BLaER1 treated with 17β-estradiol and CSF1 and Interleukin-3, amounts not matched to agents 10 nM and 100 nM (cell line): ENCODE measurements around the gene GATAD2B.

Experiments used
- H3K27ac ChIP-seq, 11 experiments: shearing (Covaris generic); formaldehyde crosslinking; 2 replicates each; pipeline ENCODE4 v1.8.1; 2022
- H3K27me3 ChIP-seq, 11 experiments: shearing (Covaris generic); formaldehyde crosslinking; 2 replicates each; pipeline ENCODE4 v1.8.1; 2022
- H3K36me3 ChIP-seq, 11 experiments: shearing (Covaris generic); formaldehyde crosslinking; 2 replicates each; pipeline ENCODE4 v1.8.1; 2022
- H3K4me1 ChIP-seq, 10 experiments: shearing (Covaris generic); formaldehyde crosslinking; 2 replicates each; pipeline ENCODE4 v1.8.1; 2022
- H3K4me2 ChIP-seq, 11 experiments: shearing (Covaris generic); formaldehyde crosslinking; 2 replicates each; pipeline ENCODE4 v1.8.1; 2022
- H3K4me3 ChIP-seq, 10 experiments: shearing (Covaris generic); formaldehyde crosslinking; 2 replicates each; pipeline ENCODE4 v1.8.1; 2022
- H3K9ac ChIP-seq, 11 experiments: shearing (Covaris generic); formaldehyde crosslinking; 2 replicates each; pipeline ENCODE4 v1.8.1; 2022
- H3K9me3 ChIP-seq, 11 experiments: shearing (Covaris generic); formaldehyde crosslinking; replicated peaks in 1 of 11; 2 replicates each; pipeline ENCODE4 v1.8.1; 2022
- H4K20me1 ChIP-seq, 11 experiments: shearing (Covaris generic); formaldehyde crosslinking; 2 replicates each; pipeline ENCODE4 v1.8.1; 2022
- Cebpa-rat ChIP-seq, 11 experiments: shearing (Covaris generic); IDR thresholded peaks; 2 replicates each; pipeline ENCODE4 v1.8.1; 2022

GATAD2B gene

DNA sequence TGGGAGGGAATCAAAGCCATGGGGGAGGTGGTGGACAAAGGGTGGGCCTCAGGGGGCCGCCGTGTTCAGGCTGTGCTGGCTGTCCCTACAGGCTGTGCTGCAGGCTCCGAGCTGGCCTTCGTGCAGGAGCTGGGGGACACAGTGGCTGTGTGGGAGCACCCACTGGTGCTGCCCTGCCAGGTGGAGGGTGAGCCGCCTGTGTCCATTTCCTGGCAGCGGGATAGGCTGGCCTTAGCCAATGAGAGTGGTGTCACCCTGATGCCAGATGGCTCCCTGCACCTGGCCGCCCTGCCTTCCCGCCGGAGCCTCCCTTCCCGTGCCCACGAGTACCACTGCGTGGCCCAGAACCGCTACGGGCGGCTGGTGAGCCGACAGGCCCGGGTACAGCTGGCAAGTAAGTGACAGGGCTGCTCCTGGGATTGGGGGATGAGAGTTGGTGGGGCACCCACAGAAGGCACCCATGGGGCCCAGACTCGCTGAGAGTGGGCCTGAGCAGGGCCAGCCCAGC is 127.4 kb downstream of the GATAD2B start:
- TF ChIP-seq Cebpa-rat (IDR thresholded peaks at IDR 0.05): no peak
- Histone ChIP-seq H3K27me3 (no peaks in the 10 kb centered on the region), H3K4me1 (peaks cover 53 to 82% (median 74%) of the 10 kb centered on the region in 10 experiments), H3K4me2 (peak overlapping the region; percentile 18 to 94 (median 62)), H3K9me3 (no peaks in the 10 kb centered on the region), H4K20me1 (no peaks in the 10 kb centered on the region), H3K27ac (peak overlapping the region; percentile 6 to 99 (median 95); a peak in 19 of 22 replicates), H3K36me3 (peaks cover 0 to 12% (median 0%) of the 10 kb centered on the region in 11 experiments; a peak in 5 of 22 replicates), H3K4me3 (no peak overlapping the region), H3K9ac (peak overlapping the region; percentile 22 to 85 (median 49); a peak in 17 of 22 replicates)

DNA sequence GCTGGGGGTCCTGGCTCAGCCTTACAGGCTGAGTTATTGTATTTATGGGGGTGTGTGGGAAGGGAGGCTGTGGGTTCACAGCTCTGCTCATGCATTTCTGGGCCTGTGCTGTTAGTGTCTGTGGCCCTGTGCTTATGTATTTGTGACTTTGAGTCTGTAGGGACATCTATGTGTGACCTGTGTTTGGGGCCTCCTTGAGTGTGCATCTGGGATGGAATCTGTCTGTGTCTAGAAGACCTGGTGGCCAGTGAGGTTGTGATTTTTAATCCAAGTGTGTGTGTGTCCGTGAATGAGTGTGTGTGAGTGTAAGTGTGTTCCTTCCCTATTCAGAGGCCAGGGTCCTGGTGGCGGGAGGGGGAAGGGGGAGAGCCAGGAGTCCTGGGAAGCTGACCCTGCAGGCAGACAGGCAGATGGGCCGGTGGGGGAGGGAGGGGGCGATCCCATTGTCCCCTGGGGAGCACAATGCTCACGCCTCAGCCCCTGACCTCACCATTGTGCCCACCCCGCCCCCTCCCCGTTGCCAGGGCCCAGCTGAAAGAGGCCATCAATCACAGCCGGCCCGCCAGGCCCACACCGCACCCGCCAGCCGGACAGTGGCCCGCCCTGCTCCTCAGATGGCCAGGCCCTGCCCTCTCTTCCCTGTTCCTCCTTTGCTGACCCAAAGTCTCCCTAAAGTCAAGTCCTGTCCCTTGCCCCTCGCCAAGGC is 128.0 kb downstream of the GATAD2B start:
- H3K27ac ChIP-seq: peak overlapping the region; percentile 11 to 99 (median 95); a peak in 20 of 22 replicates
- H3K9ac ChIP-seq: peak overlapping the region; percentile 30 to 85 (median 49); a peak in 18 of 22 replicates
- peak overlapping the region; percentile 18 to 94 (median 62) for H3K4me2 ChIP-seq

DNA sequence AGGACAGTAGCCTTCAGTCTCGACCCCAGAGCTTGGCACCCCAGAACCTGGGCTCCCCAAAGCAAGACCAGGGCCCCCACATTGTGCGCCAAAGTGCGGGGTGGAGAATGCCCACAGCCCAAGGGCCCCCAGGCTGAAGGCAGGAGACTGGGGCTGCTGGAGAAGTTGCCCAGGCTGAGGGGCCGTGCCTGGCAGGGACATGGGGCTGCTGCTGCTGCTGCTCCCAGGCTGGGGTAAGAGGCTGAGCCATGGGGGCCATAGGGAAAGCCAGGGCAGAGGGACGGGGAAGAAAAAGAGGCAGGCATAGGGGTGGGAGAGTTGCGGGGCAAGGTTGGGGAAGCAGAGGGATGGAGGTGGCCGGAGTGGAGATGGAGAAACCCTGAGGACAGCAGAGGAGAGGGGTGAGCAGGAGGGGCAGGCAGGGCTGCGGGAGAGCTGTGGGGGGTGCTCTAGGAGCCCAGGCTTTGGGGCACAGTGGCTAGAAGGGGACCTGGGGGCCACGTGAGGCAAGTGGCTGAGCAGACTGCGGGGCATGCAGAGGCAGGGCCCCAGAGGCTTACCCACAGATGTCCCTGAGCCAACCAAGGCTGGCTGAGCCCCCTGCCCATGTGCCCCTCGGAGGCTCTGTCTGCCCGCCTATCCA is 128.7 kb downstream of the GATAD2B start:
- no peaks in the 10 kb centered on the region for H3K36me3 ChIP-seq
- H3K9ac ChIP-seq: peak overlapping the region; percentile 30 to 85 (median 49); a peak in 18 of 22 replicates
- H3K9me3 ChIP-seq: no peaks in the 10 kb centered on the region
- H3K4me3 ChIP-seq: no peak overlapping the region
- H3K27me3 ChIP-seq: no peaks in the 10 kb centered on the region
- TF ChIP-seq Cebpa-rat (IDR thresholded peaks at IDR 0.05): no peak
- H3K4me2 ChIP-seq: peak overlapping the region; percentile 18 to 94 (median 62); a peak in 19 of 22 replicates
- peaks cover 66 to 93% (median 87%) of the 10 kb centered on the region in 10 experiments for H3K4me1 ChIP-seq
- H3K27ac ChIP-seq: peak overlapping the region; percentile 11 to 99 (median 95); a peak in 20 of 22 replicates
- no peaks in the 10 kb centered on the region for H4K20me1 ChIP-seq

More for the DNA sequence above, 128.0 kb downstream of the GATAD2B start:
- H3K9me3 ChIP-seq: no peaks in the 10 kb centered on the region
- no peaks in the 10 kb centered on the region for H4K20me1 ChIP-seq
- TF ChIP-seq Cebpa-rat (IDR thresholded peaks at IDR 0.05): no peak
- H3K4me3 ChIP-seq: no peak overlapping the region
- H3K4me1 ChIP-seq: peaks cover 59 to 88% (median 80%) of the 10 kb centered on the region in 10 experiments
- peaks cover 0 to 6% (median 0%) of the 10 kb centered on the region in 11 experiments; a peak in 5 of 22 replicates for H3K36me3 ChIP-seq
- H3K27me3 ChIP-seq: no peaks in the 10 kb centered on the region

DNA sequence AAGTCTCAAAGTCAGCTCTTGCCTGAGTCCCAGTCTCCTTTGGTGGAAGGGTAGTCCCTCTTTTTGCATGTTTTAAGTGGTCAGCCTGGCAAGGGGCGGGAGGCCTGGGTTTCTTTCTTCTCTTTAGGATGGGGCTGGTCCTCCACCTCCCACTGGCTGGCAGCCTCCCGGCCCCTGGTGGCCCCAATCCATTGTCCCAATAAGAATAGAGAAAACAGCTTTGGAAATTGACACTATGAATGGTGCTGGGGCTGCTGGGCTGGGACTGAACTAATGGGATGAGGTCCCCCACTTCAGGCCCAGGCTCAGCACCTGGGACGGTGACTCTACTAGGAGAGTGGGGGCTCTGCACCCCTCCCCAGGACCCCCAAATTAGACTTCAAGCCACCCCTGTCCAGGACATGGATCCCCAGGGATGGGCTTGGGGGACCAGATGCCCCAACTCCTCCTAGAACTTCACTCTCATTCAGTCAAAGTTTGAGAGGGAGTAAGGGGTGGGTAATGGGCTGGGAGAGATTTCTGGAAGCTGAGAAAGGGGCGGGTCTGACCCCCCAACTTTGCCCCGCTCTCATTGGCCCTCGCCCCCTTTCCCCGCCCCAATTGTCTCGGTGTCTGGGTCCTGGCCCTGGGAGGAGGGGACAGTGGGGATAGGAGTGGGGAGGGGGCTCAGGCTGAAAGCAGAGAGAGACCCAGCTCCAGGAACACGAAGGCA is 129.4 kb downstream of the GATAD2B start:
- H3K4me1 ChIP-seq: peaks cover 72 to 97% (median 93%) of the 10 kb centered on the region in 10 experiments
- no peaks in the 10 kb centered on the region for H3K27me3 ChIP-seq

DNA sequence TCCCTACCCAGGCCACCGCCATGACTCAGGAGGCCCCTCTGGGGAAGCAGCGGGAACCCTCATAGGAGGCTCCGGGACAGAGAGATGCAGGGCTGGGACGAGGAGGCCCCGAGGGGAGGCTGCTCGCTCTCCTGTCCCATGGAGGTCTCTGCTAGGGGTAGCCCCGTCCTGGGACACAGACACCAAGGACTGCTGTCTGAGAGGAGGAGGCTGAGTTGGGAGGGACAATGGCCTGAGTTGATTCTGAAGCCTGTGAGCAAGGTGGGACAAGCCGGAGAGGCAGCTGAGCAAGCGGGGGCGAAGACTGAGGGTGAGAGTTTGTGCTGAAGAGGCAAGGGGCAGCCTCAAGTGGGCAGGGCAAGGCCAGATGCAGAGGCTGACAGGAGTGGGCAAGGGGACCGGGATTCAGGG is 130.1 kb downstream of the GATAD2B start:
- Histone ChIP-seq H3K4me2 (peak overlapping the region; percentile 60 to 94 (median 75); a peak in 20 of 22 replicates), H3K27me3 (no peaks in the 10 kb centered on the region), H3K9me3 (no peaks in the 10 kb centered on the region), H3K4me3 (no peak overlapping the region; a peak in 1 of 20 replicates), H3K4me1 (peaks cover 76 to 97% (median 91%) of the 10 kb centered on the region in 10 experiments), H3K9ac (peak overlapping the region in 9 of 11 experiments; percentile 44 to 86 (median 73); a peak in 13 of 22 replicates), H4K20me1 (no peaks in the 10 kb centered on the region), H3K27ac (peak overlapping the region in 10 of 11 experiments; percentile 90 to 99 (median 95); a peak in 19 of 22 replicates), H3K36me3 (no peaks in the 10 kb centered on the region)
- no peak for TF ChIP-seq Cebpa-rat (IDR thresholded peaks at IDR 0.05)

More for the DNA sequence above, 129.4 kb downstream of the GATAD2B start:
- H3K4me3 ChIP-seq: no peak overlapping the region
- no peaks in the 10 kb centered on the region for H3K9me3 ChIP-seq
- H3K36me3 ChIP-seq: no peaks in the 10 kb centered on the region
- H4K20me1 ChIP-seq: no peaks in the 10 kb centered on the region
- no peak for TF ChIP-seq Cebpa-rat (IDR thresholded peaks at IDR 0.05)
- H3K27ac ChIP-seq: peak overlapping the region in 10 of 11 experiments; percentile 90 to 99 (median 95); a peak in 19 of 22 replicates
- H3K4me2 ChIP-seq: peak overlapping the region in 10 of 11 experiments; percentile 60 to 94 (median 77); a peak in 19 of 22 replicates
- H3K9ac ChIP-seq: peak overlapping the region in 7 of 11 experiments; percentile 44 to 86 (median 75); a peak in 11 of 22 replicates

DNA sequence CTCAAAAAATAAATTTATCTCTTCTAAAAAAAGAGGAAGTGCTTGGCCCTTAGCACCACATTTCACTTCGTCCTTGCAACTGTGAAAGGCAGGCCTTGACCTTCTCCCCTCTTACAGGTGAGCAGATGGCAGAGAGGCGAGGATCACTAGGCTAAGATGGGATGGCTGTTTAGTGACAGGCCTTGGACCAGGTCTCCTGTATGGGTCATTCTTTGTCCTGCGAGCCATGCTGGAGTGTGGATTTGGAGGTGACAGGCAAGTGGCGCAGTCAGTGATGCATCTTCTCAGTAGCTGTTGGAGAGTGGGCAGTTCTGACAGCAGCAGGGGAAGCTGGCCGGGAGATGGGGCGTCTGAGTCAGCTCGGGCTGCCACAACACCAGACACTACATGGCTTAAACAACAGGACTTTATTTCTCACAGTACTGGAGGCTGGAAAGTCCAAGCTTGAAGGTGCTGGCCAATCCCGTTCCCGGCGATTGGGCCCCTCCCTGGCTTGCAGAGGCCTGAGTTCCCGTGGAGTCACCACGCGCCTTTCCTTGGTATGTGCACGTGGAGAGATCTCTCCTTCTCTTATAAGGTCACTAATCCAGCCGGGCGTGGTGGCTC is 131.0 kb downstream of the GATAD2B start:
- H3K4me3 ChIP-seq: peak overlapping the region in 2 of 10 experiments; percentile 16 to 24; a peak in 3 of 20 replicates
- H3K9me3 ChIP-seq: no peaks in the 10 kb centered on the region
- H4K20me1 ChIP-seq: no peaks in the 10 kb centered on the region
- H3K4me2 ChIP-seq: peak overlapping the region; percentile 60 to 94 (median 75)
- no peaks in the 10 kb centered on the region for H3K36me3 ChIP-seq
- peak overlapping the region; percentile 57 to 86 (median 72); a peak in 21 of 22 replicates for H3K9ac ChIP-seq
- H3K4me1 ChIP-seq: peaks cover 72 to 97% (median 94%) of the 10 kb centered on the region in 10 experiments
- peak overlapping the region; percentile 66 to 99 (median 95); a peak in 21 of 22 replicates for H3K27ac ChIP-seq
- no peaks in the 10 kb centered on the region for H3K27me3 ChIP-seq
- TF ChIP-seq Cebpa-rat (IDR thresholded peaks at IDR 0.05): no peak

DNA sequence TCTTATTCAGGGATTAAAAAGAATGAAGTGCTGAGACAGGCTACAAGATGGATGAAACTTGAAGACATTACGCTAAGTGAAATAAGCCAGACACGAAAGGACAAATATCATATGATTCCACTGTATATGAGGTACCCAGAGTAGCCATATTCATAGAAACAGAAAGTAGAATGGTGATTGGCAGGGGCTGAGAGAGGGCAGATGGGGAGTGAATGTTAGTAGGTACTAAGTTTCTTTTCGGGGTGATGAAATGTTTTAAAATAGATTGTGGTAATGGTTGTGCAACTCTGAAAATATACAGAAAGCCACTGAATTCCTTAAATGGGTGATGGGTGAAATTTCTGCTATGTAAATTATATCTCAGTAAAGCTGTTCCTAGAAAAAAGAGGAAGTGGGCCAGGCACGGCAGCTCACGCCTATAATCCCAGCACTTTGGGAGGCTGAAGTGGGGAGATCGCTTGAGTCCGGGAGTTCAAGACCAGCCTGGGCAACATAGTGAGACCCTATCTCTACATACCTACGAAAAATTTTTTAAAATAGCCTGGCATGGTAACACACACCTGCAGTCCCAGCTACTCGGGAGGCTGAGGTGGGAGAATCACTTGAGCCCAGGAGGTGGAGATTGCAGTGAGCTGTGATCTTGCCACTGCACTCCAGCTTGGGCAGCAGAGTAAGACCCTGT is 131.7 kb downstream of the GATAD2B start:
- H3K9ac ChIP-seq: peak overlapping the region; percentile 72 to 86 (median 80); a peak in 21 of 22 replicates
- H4K20me1 ChIP-seq: no peaks in the 10 kb centered on the region
- peak overlapping the region in 7 of 10 experiments; percentile 9 to 49 (median 25); a peak in 9 of 20 replicates for H3K4me3 ChIP-seq
- no peaks in the 10 kb centered on the region for H3K27me3 ChIP-seq
- peak; percentile 52 to 100 (median 95); a peak in 21 of 22 replicates for TF ChIP-seq Cebpa-rat (IDR thresholded peaks at IDR 0.05)
- H3K4me2 ChIP-seq: peak overlapping the region; percentile 79 to 98 (median 90)
- no peaks in the 10 kb centered on the region for H3K36me3 ChIP-seq
- H3K27ac ChIP-seq: peak overlapping the region; percentile 82 to 99 (median 95)
- peaks cover 70 to 90% (median 88%) of the 10 kb centered on the region in 10 experiments for H3K4me1 ChIP-seq
- H3K9me3 ChIP-seq: peaks cover 0 to 5% (median 4%) of the 10 kb centered on the region in 11 experiments; a peak in 12 of 22 replicates
